ENCODE measurements around the gene ATG7.

Gene ATG7

DNA sequence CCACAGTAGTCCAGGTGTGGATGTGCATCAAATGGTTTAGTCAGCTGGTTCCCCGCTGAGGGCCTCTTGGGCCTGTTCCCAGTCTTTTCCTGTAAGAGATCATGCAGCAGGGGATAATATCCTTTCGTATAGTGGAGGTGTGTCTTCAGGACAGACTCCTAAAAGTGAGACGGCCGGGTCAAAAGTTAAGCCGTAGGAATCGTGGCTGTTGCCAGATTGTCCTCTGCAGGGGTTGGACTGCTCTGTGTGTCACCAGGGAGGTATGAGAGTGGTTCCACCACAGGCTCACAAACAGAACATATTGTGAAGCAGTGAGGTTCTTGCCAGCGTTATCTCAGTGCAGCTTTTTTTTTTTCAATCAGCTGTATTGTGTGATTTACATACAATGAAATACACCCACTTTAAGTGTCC, 276.5 kb downstream of the ATG7 start:
- H3K4me1 ChIP-seq (ENCODE audit: control insufficient read depth, insufficient read depth, low read length): 0 out of 2 replicates have a peak, but pooled peaks cover 4% of the 10 kb centered on the region
- H3K36me3 ChIP-seq (ENCODE audit: control insufficient read depth in 2 of 2, insufficient read depth in 1 of 2, low read length in 2 of 2): peaks cover 0 to 3% of the 10 kb centered on the region in 2 experiments; a peak in 1 of 3 replicates
- POLR2A ChIA-PET: no interaction called here
- no peak overlapping the region for H3K4me3 ChIP-seq (ENCODE audit: low read depth, low read length)
- no peak overlapping the region for H3K27ac ChIP-seq (ENCODE audit: extremely low read depth, low read depth, low read length)
- TF ChIP-seq GLIS1 (tag by site-specific recombination; IDR thresholded peaks at IDR 0.05) (peak; percentile 91), ZNF600 (tag by site-specific recombination; IDR thresholded peaks at IDR 0.05) (peak; percentile 62; the same call in 1 of the 2 replicates), ZIC2 (tag by site-specific recombination; IDR thresholded peaks at IDR 0.05) (peak; percentile 91), ZBTB10 (tag by site-specific recombination; IDR thresholded peaks at IDR 0.05) (no peak), ZNF341 (tag by site-specific recombination; IDR thresholded peaks at IDR 0.05; ENCODE audit: low read depth) (0 out of 2 replicates have a peak, but pooled peaks have one; percentile 6)
- H3K9me3 ChIP-seq (ENCODE audit: control insufficient read depth, insufficient read depth, low read depth, low read length): no peaks in the 10 kb centered on the region
- CTCF ChIA-PET: no interaction called here

DNA sequence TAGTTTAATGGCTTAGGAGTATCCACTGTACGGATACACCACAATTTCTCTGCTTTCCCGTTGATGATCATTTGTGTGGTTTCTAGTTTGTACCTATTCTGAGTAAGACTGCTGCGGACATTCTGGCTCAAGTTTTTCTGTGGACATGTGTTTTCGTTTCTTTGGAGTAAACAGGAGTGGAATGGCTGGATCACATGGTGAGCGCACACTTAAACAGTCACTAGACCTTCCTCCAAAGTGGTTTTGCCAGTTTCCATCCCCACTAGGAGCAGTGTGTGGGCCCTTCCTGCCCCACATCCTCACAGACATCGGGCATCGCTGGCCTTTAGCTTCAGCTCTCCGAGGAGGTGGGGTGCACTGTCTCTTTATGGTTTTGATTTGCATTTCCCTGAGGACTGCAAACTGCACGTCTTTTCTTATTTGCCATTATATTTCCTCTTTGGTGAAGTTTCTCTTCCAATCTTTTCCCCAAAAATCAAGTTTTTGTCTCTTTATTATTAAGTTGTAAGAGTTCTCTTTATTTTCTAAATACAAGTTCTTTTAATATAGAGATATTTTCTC, 277.5 kb downstream of the ATG7 start:
- Histone ChIP-seq H3K4me1 (ENCODE audit: control insufficient read depth, insufficient read depth, low read length) (0 out of 2 replicates have a peak, but pooled peaks cover 4% of the 10 kb centered on the region), H3K9me3 (ENCODE audit: control insufficient read depth, insufficient read depth, low read depth, low read length) (no peaks in the 10 kb centered on the region), H3K36me3 (ENCODE audit: control insufficient read depth in 2 of 2, insufficient read depth in 1 of 2, low read length in 2 of 2) (peaks cover 0 to 3% of the 10 kb centered on the region in 2 experiments; a peak in 1 of 3 replicates), H3K4me3 (ENCODE audit: low read depth, low read length) (no peak overlapping the region), H3K27ac (ENCODE audit: extremely low read depth, low read depth, low read length) (no peak overlapping the region)
- ChIA-PET POLR2A (no interaction called here), CTCF (no interaction called here)
- TF ChIP-seq WT1 (tag by site-specific recombination; IDR thresholded peaks at IDR 0.05) (no peak), ZNF529 (tag by site-specific recombination; IDR thresholded peaks at IDR 0.05; ENCODE audit: insufficient replicate concordance) (no peak), ZNF560 (tag by site-specific recombination; IDR thresholded peaks at IDR 0.05; ENCODE audit: borderline replicate concordance) (no peak), ZNF76 (tag by site-specific recombination; IDR thresholded peaks at IDR 0.05; ENCODE audit: borderline replicate concordance, low read depth) (no peak), ZNF37A (tag by site-specific recombination; IDR thresholded peaks at IDR 0.05) (no peak), ZNF623 (tag by site-specific recombination; IDR thresholded peaks at IDR 0.05) (no peak), KLF9 (tag by site-specific recombination; IDR thresholded peaks at IDR 0.05; ENCODE audit: low read depth) (no peak), ZBTB26 (tag by site-specific recombination; optimal IDR thresholded peaks at IDR 0.05) (no peak), ZNF843 (tag by site-specific recombination; IDR thresholded peaks at IDR 0.05) (no peak)
- TF ChIP-seq, protein P1, sequence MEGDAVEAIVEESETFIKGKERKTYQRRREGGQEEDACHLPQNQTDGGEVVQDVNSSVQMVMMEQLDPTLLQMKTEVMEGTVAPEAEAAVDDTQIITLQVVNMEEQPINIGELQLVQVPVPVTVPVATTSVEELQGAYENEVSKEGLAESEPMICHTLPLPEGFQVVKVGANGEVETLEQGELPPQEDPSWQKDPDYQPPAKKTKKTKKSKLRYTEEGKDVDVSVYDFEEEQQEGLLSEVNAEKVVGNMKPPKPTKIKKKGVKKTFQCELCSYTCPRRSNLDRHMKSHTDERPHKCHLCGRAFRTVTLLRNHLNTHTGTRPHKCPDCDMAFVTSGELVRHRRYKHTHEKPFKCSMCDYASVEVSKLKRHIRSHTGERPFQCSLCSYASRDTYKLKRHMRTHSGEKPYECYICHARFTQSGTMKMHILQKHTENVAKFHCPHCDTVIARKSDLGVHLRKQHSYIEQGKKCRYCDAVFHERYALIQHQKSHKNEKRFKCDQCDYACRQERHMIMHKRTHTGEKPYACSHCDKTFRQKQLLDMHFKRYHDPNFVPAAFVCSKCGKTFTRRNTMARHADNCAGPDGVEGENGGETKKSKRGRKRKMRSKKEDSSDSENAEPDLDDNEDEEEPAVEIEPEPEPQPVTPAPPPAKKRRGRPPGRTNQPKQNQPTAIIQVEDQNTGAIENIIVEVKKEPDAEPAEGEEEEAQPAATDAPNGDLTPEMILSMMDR (tag by site-specific recombination; IDR thresholded peaks at IDR 0.05): no peak

DNA sequence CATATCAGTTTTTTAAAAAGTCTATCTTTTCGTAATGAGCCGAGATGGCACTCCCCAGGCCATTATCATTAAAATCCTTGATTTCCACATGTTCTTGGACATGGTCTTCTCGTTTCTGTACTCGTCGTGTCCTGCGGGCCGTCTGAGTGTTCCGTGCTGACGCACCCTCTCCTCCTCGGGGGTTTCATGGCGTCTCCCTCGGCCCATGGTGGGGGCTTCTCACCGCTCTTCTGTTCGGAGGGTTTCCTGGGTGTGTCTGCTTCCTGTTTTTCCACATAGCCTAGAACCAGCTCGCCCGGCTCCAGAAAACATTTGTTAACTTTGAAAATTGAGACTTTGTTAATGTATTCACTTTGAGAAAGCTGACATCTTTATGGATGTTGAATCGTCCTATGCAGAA, 278.8 kb downstream of the ATG7 start:
- Histone ChIP-seq H3K36me3 (ENCODE audit: control insufficient read depth in 2 of 2, insufficient read depth in 1 of 2, low read length in 2 of 2) (peaks cover 3 to 8% of the 10 kb centered on the region in 2 experiments; a peak in 2 of 3 replicates), H3K9me3 (ENCODE audit: control insufficient read depth, insufficient read depth, low read depth, low read length) (no peaks in the 10 kb centered on the region), H3K27ac (ENCODE audit: extremely low read depth, low read depth, low read length) (no peak overlapping the region), H3K4me1 (ENCODE audit: control insufficient read depth, insufficient read depth, low read length) (0 out of 2 replicates have a peak, but pooled peaks cover 4% of the 10 kb centered on the region), H3K4me3 (ENCODE audit: low read depth, low read length) (no peak overlapping the region)
- POLR2A ChIA-PET: no interaction called here
- CTCF ChIA-PET: no interaction called here
- TF ChIP-seq GLI2 (tag by site-specific recombination; IDR thresholded peaks at IDR 0.05; ENCODE audit: borderline replicate concordance, low read depth) (no peak), PRDM2 (tag by site-specific recombination; IDR thresholded peaks at IDR 0.05; ENCODE audit: borderline replicate concordance) (no peak), ZNF623 (tag by site-specific recombination; IDR thresholded peaks at IDR 0.05) (no peak), SCRT2 (tag by site-specific recombination; IDR thresholded peaks at IDR 0.05) (no peak), SCRT1 (tag by site-specific recombination; IDR thresholded peaks at IDR 0.05; ENCODE audit: borderline replicate concordance) (no peak)
